ENCODE data around the gene BRD3.

BRD3 gene

GRCh38 chr9:134066526-134066912, 1.3 kb downstream of the BRD3 start:
- DNase-seq = no peak

GRCh38 chr9:134065612-134066419, 2.0 kb downstream of the BRD3 start:
- no peak for DNase-seq

DNA sequence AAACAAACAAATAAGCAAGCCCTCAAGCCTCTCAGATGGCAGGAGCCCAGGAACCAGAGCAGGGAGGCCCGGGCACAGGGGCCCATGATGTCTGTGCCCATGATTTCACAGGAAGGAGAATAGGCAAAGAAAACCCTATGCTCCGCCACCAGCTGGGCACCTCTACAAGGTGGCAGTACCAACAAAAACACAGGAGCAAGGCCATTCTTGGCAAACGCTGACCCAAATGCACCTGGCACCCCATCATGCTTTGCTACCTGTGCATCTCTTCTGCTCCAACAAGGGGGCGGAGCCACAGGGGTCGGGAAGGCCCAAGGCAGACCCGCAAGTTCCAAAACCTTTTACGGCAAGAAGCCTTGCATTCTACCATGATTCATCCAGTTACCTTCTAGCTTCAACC, 3.1 kb downstream of the BRD3 start:
- no peak for DNase-seq

- no peak for DNase-seq
Observed at GRCh38 chr9:134063571-134064450, 4.0 kb downstream of the BRD3 start.

- no peak for DNase-seq
Observed at GRCh38 chr9:134063088-134063570, 4.7 kb downstream of the BRD3 start.

DNA sequence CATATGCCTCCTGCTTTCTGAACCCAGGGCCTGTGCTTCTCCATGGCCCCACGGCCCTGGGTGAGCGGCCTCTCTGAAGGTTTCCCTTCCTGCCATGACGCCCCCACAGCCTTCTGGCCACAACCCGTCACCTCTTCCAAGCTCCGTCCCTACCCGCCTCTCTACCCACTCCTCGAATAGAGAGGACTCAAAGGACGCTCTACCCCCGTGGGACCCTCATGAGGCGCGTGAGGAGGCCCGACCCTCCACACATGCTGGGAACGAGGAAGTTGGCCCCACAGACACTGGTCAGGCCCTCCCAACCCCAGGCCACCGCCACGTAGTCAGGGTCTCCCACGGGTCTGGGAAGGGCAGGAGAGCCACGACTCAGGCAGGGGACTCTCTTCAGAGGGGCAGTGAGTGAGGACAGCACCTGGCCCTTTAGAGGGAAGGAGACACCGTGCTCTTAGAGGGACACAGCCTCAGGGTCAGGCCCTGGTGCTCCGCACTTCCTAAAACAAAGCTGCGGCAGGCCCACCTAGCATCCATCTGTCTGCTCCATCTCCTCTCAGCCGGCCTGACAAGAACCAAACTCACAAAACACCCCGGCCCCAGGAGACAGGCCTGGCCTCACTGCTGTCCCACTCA, 5.3 kb downstream of the BRD3 start:
- DNase-seq = no peak

DNA sequence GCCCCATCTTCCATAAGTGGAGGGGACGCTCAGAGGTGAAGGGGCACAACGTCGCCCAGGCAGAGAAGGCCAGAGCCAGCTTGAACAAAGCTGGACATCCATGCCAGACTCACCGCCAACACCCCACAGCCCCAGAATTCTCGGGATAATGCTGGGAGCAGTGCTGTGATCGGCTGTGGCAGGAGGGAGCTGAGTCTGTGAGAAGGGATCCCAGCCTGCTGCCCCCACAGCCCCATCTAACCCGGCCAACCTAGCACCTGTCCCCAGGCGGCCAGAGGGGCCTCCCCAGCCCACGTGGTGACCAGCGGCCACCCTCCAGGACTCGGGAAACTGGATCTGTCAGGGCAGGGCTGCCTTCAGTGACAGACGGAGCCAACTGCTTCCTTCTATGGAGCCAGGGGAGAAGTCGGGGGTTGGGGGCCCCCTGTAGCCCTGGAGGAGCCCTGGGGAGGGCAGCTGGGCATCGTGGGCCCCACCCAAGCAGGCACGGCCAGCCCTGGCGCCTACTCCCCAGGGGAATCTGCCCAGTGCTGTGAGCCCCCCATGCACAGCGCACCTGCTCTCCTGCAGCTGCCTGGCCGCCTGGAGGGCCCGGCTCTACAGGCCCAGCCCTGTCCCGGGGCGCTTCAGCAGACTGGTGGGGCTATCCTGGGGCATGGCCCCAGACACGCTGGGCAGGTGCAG, 6.0 kb downstream of the BRD3 start:
- no peak for DNase-seq

DNA sequence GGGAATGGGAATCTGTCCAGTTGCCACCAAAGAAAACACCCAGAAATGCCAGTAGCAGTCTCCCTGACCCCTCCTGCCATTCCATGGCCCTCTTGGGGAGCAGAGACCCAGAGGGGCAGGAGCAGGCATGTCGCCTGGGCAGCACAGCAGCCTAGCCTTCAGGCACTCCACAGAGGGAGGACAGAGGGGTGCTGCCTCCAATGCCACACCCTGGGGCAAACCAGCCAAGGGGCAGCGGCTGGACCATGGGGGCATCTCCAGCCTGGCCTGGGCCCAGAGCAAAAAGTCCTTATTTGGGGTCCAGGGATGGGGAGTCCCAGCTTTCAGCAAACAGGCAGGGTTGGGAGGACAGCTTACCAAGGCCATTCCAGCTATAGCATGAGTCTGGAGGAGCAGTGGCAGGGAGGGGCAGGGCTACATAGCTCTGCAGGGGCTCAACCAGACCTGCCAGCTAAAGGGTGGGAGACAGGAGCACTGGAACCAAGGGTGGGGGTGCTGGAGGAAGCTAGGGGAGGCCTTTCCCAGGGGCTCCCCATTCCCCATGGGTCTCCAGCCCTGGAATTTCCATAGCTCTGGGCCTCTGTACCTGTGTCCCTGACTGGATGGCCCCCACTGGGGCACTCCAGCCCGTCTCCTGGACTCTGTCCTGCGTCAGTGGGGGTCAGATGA, 6.7 kb downstream of the BRD3 start:
- DNase-seq = no peak

DNA sequence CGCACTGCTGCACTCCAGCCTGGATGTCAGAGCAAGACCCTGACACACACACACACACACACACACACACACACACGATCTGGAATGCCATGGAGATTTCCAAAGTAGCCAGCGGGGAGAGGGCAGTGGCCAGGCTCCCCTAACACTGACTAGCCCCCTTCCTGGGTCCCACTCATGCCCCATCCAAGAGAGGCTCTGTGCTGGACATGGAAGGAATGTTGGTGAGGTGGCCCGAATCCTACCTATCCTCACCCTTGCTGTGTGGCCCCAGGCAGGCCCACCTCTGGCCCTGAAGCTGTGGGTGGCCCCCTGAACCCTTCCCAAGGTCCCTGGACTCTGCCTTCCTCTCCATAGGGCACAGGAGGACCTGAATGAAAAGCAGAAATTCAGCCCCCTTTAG, 7.3 kb downstream of the BRD3 start:
- DNase-seq = no peak

GRCh38 chr9:134059661-134060395, 8.0 kb downstream of the BRD3 start:
- no peak for DNase-seq

DNA sequence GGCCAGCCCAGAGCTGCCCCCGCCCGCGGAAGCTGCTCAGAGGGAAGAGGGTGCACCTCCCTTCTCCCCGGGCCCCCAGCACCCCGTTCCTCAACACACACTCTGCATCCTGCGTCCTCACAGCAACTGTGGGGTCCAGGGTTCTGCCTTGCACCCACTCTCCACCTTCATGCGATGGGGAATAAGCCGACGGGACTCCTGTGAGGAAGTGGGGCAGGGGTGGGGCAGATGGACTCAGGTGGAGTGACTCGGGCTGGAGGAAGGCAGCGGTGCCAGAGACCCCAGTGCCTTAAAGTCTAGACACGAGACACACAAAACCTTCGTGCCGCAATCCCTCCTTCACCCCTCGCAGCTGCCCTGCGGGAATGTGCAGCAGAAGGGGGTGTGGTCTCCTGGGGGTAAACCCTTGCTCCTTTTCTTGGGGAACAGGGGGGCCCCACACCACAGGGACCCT, 8.6 kb downstream of the BRD3 start:
- DNase-seq = no peak

DNA sequence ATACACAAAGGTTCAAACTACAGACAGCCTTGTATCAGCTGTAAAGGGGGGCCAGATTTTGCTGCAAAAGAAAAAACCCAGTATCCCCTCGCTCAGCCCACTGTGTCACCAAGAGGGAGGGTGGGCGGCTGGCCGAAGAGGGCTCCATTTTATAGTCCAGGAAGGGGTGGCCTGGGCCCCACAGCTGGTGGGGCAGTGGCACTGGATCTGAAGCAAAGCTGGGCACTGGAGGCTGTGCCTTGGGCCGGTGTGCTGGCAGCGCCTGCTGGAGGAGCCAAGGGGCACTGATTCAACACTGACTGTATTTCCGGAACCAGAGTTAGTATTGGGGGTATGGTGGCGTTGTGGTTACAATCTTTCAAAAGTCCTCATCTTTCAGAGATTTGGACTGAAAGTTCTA, 9.1 kb downstream of the BRD3 start:
- no peak for DNase-seq

DNA sequence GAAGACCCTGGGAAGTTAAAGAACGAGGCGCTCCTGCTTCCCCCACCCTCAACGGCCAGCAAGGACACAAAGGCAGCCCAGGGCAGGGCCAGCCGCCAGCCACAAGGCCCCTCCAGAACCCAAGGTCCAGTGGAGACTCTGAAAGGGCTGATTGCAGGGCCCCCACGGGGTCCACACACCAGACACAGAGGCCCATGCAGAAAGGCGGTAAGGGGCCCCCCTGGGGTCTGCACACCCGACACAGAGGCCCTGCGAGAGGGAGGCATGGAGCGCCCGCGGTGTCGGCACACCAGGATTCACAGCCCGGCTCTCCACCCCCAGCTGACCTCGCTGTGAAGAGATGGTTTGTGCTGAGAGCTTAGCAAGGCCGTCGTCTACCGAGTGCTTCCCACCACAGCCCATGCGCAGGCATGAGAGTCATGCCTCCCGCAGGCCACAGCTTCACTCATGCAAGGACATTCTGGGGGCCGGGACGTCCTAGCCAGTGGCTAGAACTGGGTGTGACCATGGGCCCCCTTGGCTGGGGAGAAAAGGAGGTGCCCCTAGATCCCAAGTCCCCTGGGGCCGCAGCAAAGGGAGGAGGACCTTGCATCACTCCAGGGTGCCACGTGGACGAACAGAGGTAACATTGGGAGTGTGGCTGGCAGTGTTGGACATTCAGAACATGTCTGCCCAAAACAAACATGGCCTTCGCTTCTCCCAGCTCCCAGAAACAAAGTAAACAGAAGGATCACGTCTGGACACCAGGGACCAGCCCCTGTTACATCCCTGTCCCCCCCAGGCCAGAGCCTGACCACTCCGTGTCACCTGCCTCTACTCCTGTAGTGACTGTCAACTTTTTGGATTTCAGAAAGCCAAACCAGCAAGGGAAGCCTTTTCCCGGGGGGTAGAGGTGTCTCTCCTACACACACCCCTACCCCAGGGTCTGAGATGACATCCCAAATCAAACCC, 9.8 kb downstream of the BRD3 start:
- DNase-seq = no peak

DNA sequence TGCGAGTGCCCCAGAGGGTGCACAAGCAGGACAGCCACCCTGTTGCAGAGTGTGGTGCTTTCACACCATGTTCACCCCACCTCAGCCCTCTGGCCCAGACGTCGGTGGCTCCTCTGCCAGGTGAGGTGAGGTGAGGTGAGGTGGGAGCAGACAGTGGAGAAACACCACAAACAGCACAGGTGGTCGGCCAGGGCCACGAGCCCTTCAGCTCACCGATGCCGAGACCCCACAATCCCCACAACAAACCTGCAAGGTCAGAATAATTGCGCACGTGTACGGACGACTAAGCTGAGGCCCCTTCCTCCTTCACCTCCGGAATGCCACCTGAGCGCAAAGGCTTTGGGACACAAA, 10.5 kb downstream of the BRD3 start:
- no peak for DNase-seq

GRCh38 chr9:134056483-134057306, 11.1 kb downstream of the BRD3 start:
- no peak for DNase-seq

DNA sequence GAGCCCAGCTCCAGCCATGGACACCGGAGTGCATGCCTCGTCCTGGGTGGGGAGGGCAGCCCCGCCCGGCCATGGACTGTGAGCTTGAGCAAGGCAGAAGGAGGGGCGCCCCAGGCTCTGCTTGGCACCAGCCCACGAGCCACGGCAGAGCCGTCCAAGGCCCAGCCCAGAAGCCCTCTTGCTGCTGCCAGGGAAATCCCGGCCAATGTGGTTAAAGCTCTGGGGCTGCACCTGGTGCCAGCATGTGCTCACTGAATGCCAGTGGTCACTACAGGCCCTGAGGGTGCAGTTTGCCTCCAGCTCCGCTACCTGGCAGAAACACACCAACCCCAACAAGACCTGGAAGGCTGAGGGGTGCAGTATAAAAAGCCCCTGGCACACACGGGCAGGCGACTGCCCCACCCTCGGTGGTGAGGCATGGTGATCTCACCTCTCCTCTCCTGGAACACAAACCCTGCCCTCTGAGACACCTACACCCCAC, 11.8 kb downstream of the BRD3 start:
- DNase-seq = no peak

- DNase-seq = no peak
Observed at GRCh38 chr9:134054891-134055811, 12.7 kb downstream of the BRD3 start.

Data from NCI-H187 (cell line).